SH-SY5Y (cell line): ENCODE data around the gene PHACTR1.

Experiments used
- GATA2 ChIP-seq: IDR thresholded peaks from 2 replicates; pipeline ENCODE4 v1.6.1; 2011; ENCODE audit warnings: mild to moderate bottlenecking, low read depth, low read length
- GATA3 ChIP-seq: IDR thresholded peaks from 2 replicates; pipeline ENCODE4 v1.6.1; 2011; ENCODE audit warnings: low read depth, mild to moderate bottlenecking, low read length, moderate library complexity

DNA sequence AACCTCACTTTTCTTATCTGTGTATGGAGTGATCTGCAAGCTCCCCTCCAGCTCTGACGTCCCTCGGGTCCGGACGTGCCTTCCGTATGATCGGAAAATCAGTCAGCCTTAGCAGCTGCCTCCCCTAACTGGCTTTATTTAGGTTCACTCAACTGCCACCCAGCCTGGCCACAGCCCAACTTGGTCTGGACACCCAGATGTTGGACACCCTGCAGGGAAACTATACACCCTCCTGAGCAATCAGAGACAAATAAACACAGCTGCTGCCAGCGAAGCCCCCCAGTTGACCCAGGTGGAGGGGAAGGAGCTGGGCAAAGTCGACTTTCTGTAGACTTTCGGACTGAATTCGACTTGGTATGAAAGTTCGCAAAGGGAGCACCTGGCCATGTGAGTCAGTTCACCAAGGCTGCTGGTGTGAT, 582.8 kb downstream of the PHACTR1 start:
- no peak for TF ChIP-seq GATA2
- TF ChIP-seq GATA3, result no peak
